Subcutaneous abdominal adipose tissue (tissue), 5 donors: ENCODE results near the gene ZDHHC5.

Source experiments
- H3K27ac ChIP-seq: one replicate; pipeline ENCODE4 v1.7.0; 2013; ENCODE audit warnings: low read depth, mild to moderate bottlenecking, inconsistent platforms, low read length, moderate library complexity
- H3K27me3 ChIP-seq, 5 donors: one replicate each; pipeline ENCODE4 v1.7.0; 2013; ENCODE audit warnings: low read length in 5 of 5, inconsistent platforms in 1 of 5; ENCODE audit not compliant: control insufficient read depth in 5 of 5, insufficient read depth in 4 of 5
- H3K36me3 ChIP-seq, 5 donors: one replicate each; pipeline ENCODE4 v1.7.0; 2013; ENCODE audit warnings: low read length in 5 of 5; ENCODE audit not compliant: control insufficient read depth in 5 of 5, insufficient read depth in 5 of 5
- H3K4me1 ChIP-seq, 5 donors: one replicate each; pipeline ENCODE4 v1.7.0; 2013; ENCODE audit warnings: low read length in 5 of 5, mild to moderate bottlenecking in 3 of 5, moderate library complexity in 1 of 5; ENCODE audit not compliant: control insufficient read depth in 5 of 5, insufficient read depth in 5 of 5
- H3K4me3 ChIP-seq, 5 donors: one replicate each; pipeline ENCODE4 v1.7.0; 2013; ENCODE audit warnings: low read length in 5 of 5, low read depth in 1 of 5
- H3K9ac ChIP-seq, 5 donors: one replicate each; pipeline ENCODE4 v1.7.0; 2013; ENCODE audit warnings: low read length in 5 of 5, mild to moderate bottlenecking in 4 of 5, moderate library complexity in 3 of 5
- H3K9me3 ChIP-seq, 5 donors: one replicate each; pipeline ENCODE4 v1.7.0; 2013; ENCODE audit warnings: low read length in 5 of 5; ENCODE audit not compliant: control insufficient read depth in 5 of 5
- donor health status: healthy.
- donor health status: healthy.
- donor health status: healthy.
- donor health status: healthy.
- donor health status: healthy.

ZDHHC5 gene

DNA sequence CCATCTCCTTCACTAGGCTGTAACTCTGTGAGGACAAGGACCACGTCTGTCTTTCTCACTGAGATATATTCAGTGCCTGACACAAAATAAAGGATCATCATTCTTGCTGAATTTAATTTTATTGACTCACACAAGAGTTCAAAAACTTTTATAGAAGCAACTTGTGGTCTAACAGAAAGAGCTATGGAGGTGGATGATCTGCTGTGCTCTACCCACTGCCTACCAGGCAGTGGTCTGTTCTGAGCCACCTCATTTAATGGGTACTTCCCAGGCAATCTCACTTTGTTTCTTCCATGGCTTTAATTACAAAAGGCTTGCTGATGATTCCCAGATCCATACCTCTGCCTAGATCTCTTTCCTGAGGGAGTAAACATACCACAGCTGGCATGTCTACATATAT lies 79.0 kb downstream of the ZDHHC5 start:
- Histone ChIP-seq H3K36me3 (peaks cover 0 to 50% (median 33%) of the 10 kb centered on the region in 5 donors), H3K27me3 (no peaks in the 10 kb centered on the region), H3K9ac (no peak overlapping the region), H3K27ac (no peak overlapping the region), H3K9me3 (no peaks in the 10 kb centered on the region), H3K4me3 (no peak overlapping the region), H3K4me1 (peaks cover 6 to 21% (median 15%) of the 10 kb centered on the region in 5 donors)
